Stimulated activated CD8-positive, alpha-beta memory T cell treated with anti-CD3 and anti-CD28 coated beads, Interleukin-2, amount 100 ng/mL, for 48 hours (primary cell): ENCODE data around the gene VPS52.
A peak's percentile ranks its signal among the peaks of the same experiment; 100 is the strongest.
"Not testable (repeated sequence)": the region's sequence is repeated elsewhere in the genome, so short reads cannot be mapped to it uniquely, and the experiment has no call there.

Experiments used
- DNase-seq, 2 donors: peaks; one replicate each; pipeline ENCODE4 v3.0.0-alpha.2; 2020; ENCODE audit warnings: low read depth in 2 of 2

VPS52 gene

DNA sequence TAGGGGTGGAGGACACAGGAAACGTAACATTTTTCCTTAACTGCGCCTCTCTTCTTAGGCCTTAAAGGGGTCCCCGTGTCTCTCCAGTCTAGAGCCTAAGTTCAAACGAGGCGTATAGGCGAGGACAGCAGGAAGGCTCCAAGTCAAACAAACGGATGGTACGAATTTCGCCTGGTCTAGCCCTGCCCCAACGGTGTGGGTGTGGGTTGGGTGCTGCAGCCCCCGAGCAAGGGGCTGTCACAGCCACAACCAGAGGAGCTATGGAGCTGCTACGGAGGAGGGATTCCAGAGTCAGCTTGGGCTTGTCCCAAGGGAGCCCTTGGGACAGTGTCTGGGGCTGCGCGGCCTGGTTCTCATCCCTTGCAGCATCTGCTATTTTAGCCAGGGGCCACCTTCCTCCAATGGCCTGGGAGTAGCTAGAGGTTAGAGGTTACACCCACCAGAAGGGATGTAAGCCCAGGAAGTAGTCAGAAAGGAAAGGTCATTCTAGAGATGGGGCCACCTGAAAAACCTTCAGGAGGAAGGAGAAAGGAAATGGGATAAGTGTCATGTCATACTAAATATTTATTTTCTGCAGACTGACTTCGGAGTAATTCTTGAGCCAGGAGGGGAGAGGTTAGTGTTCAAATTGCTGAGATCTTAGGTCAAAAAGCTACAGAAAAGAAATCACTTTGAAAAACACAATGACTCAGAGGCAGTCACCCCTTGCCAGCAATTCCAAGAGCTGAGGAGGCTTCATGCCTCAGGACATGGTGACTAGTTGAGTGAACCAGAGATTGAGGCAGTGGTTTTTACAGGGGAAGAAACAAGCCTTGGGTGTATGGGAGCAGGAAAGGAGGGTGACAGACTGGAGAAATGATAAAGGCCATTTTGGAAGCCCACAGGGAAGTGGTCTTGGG is 21.7 kb downstream of the VPS52 start:
- DNase-seq = no peak

GRCh38 chr6:33248932-33249731 is 22.5 kb downstream of the VPS52 start:
- DNase-seq = peak; percentile 93 to 96

GRCh38 chr6:33248643-33248931 is 23.1 kb downstream of the VPS52 start:
- peak; percentile 15 to 18 for DNase-seq

DNA sequence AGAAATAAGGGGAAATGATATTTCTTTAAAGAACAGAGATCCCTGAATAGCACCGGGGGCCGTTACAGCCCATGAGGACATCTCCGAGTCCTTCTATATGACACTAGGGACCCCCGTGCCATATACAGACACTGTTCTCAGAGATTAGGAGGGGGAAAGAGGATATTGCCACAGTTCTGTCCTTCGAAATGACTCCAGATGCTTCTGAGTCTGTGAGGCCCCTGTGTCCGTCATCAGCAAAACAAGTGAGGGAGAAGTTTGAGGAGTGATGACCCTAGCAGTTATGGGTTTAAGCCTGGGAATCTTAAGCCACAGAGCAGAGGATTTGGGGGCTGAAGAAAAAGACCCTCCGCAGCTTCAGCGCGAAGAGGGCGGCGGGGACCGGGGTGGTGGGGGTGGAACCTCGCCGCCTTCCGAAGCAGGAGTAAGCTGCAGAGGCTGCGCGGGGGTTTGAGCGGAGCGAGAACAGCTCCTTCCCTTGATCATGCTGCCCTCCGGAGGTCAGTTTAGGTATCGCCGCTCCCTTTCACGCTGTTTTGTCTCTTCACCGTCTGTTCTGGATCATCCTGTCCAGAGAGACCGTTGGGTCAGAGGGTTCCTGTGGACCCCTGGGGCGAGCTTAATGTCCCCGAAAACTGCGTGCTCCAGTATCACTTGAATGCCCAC is 23.6 kb downstream of the VPS52 start:
- peak; percentile 82 to 92 for DNase-seq

- DNase-seq = no peak
Observed at GRCh38 chr6:33243476-33243875, 28.2 kb downstream of the VPS52 start.

DNA sequence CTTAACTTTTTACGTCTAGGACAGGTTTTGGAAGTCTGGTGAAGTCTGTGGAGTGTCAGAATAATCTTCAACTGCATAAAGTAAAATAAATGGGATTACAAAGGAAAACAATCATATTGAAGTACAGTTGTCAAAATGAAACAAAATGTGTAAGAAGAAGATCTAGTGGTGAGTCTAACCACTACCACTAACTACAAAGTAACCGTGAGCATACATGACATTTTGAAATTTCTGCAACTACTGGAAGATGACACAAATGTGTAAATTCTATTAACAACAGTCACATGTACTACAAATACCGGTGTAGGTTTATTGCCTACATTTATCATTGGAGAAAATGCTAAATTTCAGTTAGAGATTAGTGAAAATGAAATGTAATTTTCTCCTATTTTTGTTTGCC is 29.7 kb downstream of the VPS52 start:
- DNase-seq = no peak

DNA sequence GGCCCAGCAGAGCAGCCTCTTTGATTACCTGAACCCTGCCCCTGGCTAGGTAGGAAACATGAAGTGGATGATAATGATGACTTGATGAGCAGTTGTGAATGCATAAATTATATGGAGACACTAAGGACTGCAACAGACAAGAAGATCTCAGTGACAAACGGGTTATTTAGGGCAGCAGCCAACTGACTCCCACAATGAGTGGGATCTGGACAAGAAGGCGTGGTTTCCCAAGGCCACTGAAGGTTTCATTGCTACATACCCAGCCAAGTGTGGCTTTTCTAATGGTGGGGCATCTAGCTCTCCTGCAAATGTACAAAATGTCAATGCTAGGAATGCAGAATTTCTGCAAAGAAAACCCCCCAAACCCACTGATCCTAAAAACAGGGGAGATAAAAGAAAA is 33.9 kb downstream of the VPS52 start:
- no peak for DNase-seq

- no peak for DNase-seq
Observed at GRCh38 chr6:33236852-33237251, 34.8 kb downstream of the VPS52 start.

DNA sequence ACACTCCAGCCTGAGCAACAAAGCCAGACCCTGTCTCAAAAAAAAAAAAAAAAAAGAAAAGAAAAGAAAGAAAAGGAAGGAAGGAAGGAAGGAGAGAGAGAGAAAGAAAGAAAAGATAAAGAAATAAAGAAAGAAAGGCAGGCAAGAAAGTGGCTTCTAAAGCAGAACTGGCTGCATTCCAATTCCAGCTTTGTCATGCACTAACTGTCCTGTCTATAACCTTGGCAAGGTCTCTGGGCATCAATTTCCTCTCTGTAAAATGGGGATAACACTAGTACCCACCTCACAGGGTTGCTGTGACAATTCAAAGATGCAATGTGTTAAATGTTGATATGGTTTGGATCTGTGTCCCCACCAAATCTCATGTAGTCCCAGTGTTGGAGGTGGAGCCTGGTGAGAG is 35.3 kb downstream of the VPS52 start:
- DNase-seq = no peak

DNA sequence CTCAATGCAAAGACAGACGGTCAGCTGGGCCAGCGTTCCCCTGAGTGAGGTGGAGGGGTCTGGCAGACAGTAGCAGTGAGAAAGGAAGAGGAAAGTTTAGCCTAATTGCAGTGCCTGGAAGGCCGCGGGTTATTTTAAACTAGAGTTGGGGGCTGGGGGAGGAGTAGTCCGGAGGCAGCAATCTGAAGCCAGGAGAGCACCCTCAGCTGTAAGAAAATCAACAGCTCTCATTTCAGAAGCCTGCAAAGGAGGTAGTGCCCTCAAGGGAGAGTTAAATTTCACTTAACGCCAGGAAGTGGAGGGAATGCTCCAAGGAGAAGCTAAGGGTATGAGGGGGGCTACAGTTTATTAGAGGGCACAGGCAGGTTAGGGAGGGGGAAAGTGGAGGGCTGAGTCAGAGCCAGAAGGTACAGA is 36.4 kb downstream of the VPS52 start:
- no peak for DNase-seq

DNA sequence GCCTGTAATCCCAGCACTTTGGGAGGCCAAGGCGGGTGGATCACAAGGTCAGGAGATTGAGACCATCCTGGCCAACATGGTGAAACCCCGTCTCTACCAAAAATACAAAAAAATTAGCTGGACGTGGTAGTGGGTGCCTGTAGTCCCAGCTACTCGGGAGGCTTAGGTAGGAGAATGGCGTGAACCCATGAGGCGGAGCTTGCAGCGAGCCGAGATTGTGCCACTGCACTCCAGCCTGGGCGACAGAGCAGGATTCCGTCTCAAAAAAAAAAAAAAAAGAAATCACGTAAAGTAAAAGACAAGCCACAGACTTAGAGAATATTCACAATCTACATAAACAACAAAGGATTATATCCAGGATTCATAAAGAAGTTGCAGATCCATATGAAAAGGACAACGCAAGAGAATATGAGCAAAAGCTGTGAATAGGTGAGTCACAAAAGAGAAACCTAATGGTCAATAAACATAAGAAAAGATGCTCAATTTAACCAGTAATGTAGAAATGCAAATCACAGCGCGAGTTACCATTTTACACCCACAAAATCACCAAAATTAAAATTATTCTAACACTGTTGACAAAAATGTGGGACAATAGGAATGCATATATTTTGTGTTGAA is 45.1 kb downstream of the VPS52 start:
- not testable (repeated sequence) for DNase-seq

GRCh38 chr6:33217681-33218080 is 54.0 kb downstream of the VPS52 start:
- no peak for DNase-seq

- no peak for DNase-seq
Observed at GRCh38 chr6:33217246-33217645, 54.4 kb downstream of the VPS52 start.

DNA sequence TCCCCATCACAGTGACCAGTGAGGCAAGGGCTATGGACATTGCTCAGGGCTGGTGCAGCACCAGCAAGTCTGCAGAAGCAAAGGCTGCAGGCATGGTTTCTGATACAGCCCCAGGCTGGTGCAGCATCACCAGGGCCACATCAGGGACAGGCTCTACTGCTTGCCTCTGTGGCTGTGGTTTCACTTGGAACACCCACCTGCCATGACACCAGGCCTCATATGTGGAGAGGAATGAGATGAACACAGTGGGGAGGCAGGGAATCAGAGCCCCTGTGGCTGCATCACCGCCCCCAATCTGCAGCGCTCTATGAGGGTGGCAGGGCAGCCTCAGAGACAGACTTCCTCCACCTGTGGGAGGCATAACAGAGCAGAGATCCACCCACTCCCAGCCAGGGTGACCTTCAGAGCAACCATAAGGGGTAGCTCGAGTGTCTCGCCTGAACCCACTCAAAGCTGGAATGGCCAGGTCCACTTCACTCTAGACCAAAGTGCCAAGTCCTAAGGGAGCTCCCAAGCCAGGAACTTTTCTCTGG is 55.5 kb downstream of the VPS52 start:
- DNase-seq = no peak

DNA sequence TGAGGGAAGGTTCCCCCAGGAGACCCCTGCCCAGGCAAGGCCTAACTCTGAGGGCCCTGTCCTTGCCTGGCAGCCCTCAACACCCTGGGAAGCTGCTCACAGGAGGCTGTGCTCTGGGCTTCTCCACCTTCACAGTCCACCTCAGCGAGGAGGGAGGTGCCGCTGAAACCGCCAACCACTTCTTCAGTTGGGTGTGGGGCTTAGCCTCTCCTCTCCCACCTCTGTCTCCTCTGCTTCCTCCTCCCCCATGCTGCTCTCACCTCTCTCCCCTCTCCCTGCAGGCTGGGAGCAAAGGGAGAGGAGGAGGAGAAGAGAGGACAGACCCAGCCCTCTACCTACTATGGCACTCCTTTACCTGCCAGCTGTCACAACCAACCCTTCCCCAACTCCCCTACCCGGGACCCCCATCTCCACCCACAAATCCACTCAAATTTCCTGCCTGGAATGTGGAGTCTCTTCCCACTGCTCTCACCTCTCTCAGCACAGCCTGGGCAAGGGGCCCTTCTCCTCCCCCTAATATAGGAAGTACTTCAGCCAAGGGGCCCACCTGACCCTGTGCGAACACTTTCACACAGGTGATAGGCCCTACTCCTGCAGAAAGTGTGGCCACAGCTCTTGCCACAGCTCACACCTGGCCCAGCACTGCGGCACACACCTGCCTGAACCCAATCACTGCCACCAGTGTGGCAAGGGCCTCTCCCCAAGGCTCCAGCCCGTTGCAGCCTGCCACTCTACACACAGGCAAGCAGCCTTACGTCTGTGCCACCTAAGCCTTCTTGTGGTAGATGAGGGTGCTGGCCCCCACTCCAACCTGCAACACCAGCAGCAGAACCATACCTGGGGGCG is 56.2 kb downstream of the VPS52 start:
- no peak for DNase-seq

- no peak for DNase-seq
Observed at GRCh38 chr6:33213989-33214335, 57.7 kb downstream of the VPS52 start.

DNA sequence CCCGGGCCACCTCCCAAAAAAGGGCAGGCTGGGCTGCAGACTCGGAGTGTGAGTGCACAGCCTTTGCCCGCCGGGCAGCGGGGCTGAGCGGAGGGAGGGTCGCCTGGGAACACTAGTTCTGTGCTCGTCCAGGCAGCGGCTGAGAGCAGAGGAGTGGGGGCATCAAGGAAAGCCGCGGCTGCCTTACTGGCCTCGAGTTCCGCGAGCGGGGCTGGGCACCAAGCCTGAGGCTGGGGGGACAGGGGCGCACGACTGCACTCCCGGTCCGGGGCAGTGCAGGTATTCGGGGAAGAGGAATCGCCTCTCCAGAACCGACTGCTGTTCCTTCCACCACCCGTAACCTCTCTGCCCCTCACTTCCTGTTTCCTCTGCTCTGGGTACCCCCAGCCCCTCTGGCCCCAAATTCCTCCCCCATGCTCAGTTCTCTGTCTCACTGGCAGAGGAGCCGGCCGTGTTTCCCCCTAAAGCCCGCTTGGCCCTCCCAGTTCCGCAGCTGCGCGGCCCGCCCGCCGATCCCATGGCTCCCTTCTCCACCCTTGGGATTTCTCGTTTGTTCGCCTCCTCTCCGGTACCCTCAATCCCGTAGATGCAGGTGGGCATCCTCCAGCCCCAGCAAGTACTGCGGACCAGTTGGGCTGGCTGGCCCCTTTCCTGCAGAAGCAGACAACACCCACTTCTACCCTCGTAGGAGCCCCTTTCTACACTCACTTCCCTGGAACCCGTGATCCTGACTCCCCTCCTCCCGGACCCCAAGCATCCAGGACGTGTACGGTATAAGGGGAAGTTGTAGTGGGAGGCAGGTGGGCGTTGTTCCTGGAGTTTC is 58.3 kb downstream of the VPS52 start:
- no peak for DNase-seq

- DNase-seq = no peak
Observed at GRCh38 chr6:33212857-33213165, 58.9 kb downstream of the VPS52 start.

DNA sequence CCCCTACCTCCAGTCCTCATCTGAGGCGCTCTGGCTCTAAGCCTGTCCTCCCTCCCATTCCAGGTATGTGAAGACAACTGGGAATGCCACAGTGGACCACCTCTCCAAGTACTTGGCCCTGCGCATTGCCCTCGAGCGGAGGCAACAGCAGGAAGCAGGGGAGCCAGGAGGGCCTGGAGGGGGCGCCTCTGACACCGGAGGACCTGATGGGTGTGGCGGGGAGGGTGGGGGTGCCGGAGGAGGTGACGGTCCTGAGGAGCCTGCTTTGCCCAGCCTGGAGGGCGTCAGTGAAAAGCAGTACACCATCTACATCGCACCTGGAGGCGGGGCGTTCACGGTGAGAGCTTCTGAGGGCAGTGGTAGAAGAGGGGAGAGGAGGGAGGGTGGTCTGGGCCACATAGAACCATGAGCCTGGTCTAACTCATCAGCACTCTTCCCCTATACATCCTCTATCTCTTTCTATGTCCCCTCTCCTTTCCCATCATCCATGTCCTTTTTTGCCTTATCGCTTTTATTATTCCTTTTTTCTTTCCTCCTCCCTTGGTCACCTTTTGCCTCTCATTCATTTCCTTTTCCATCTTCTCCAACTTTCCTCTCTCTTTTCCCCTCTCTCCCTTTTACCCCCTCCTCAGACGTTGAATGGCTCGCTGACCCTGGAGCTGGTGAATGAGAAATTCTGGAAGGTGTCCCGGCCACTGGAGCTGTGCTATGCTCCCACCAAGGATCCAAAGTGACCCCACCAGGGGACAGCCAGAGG is 59.8 kb downstream of the VPS52 start:
- no peak for DNase-seq

GRCh38 chr6:33211136-33211535 is 60.5 kb downstream of the VPS52 start:
- DNase-seq = no peak
